ENCODE data around the gene SDK2.

Gene SDK2

DNA sequence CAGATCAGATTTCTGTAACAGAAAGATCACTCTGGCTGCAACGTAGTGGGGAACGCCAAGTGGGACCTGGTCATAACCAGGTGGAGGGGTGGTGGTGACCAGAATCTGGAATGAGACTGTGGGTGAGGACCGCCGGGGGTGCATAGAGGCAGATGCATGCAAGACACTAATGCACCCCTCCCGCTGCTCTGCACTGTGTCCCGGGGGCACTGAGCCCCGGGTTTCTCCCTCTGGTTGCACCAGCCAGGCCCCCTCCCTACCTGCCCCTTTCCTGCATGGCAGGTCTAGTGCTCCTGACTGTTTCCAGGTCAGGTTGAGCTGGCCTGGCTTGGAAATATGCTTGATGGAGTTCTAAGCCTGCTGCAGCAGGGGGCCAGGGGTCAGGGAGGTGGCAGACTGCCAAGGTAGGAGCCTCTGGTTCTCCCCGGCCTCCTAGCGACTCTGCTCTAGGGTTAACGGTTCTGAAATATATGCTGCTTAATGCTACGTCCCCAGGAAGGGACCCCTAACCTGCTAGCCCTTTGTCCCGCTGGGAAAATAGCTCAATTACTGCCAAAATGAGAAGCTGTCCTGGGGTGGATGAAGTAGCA is 94.3 kb downstream of the SDK2 start:
- CTCF ChIA-PET, result interaction anchor here (1.5 kb wide), 1 partner anchor 120 kb away, joined by 8 read pairs; no protein-coding TSS in a partner anchor
- Histone ChIP-seq H3K4me3 (ENCODE audit: low read depth, low read length) (no peak overlapping the region), H3K27ac (ENCODE audit: extremely low read depth, low read depth, low read length) (no peak overlapping the region), H3K36me3 (ENCODE audit: control insufficient read depth in 2 of 2, insufficient read depth in 1 of 2, low read length in 2 of 2) (no peaks in the 10 kb centered on the region), H3K9me3 (ENCODE audit: control insufficient read depth, insufficient read depth, low read depth, low read length) (no peaks in the 10 kb centered on the region), H3K4me1 (ENCODE audit: control insufficient read depth, insufficient read depth, low read length) (peaks cover 4% of the 10 kb centered on the region; the same call in 1 of the 2 replicates)
- POLR2A ChIA-PET, result interaction anchor here (0.5 kb wide), 1 partner anchor 626 kb away, joined by 3 read pairs; no protein-coding TSS in a partner anchor
- TF ChIP-seq ZNF514 (tag by site-specific recombination; IDR thresholded peaks at IDR 0.05), result no peak
- TF ChIP-seq ZNF544 (tag by site-specific recombination; IDR thresholded peaks at IDR 0.05), result no peak
- 0 out of 2 replicates have a peak, but pooled peaks have one; percentile 14 for TF ChIP-seq GLIS2 (tag by site-specific recombination; IDR thresholded peaks at IDR 0.05)
- no peak for TF ChIP-seq ZNF501 (tag by site-specific recombination; IDR thresholded peaks at IDR 0.05)
- TF ChIP-seq, protein P1, sequence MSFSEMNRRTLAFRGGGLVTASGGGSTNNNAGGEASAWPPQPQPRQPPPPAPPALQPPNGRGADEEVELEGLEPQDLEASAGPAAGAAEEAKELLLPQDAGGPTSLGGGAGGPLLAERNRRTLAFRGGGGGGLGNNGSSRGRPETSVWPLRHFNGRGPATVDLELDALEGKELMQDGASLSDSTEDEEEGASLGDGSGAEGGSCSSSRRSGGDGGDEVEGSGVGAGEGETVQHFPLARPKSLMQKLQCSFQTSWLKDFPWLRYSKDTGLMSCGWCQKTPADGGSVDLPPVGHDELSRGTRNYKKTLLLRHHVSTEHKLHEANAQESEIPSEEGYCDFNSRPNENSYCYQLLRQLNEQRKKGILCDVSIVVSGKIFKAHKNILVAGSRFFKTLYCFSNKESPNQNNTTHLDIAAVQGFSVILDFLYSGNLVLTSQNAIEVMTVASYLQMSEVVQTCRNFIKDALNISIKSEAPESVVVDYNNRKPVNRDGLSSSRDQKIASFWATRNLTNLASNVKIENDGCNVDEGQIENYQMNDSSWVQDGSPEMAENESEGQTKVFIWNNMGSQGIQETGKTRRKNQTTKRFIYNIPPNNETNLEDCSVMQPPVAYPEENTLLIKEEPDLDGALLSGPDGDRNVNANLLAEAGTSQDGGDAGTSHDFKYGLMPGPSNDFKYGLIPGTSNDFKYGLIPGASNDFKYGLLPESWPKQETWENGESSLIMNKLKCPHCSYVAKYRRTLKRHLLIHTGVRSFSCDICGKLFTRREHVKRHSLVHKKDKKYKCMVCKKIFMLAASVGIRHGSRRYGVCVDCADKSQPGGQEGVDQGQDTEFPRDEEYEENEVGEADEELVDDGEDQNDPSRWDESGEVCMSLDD (tag by site-specific recombination; IDR thresholded peaks at IDR 0.05), result no peak
- TF ChIP-seq ZIC2 (tag by site-specific recombination; IDR thresholded peaks at IDR 0.05), result peak; percentile 89
- TF ChIP-seq ZBTB48 (tag by site-specific recombination; IDR thresholded peaks at IDR 0.05), result 0 out of 2 replicates have a peak, but pooled peaks have one; percentile 21
- no peak for TF ChIP-seq ZNF24 (tag by site-specific recombination; IDR thresholded peaks at IDR 0.05)

- no peak overlapping the region for H3K27ac ChIP-seq (ENCODE audit: extremely low read depth, low read depth, low read length)
- TF ChIP-seq ZIC2 (tag by site-specific recombination; IDR thresholded peaks at IDR 0.05) (peak; percentile 68), ZNF596 (tag by site-specific recombination; IDR thresholded peaks at IDR 0.05) (no peak)
- H3K9me3 ChIP-seq (ENCODE audit: control insufficient read depth, insufficient read depth, low read depth, low read length), result no peaks in the 10 kb centered on the region
- H3K4me1 ChIP-seq (ENCODE audit: control insufficient read depth, insufficient read depth, low read length), result peaks cover 4% of the 10 kb centered on the region; the same call in 1 of the 2 replicates
- H3K36me3 ChIP-seq (ENCODE audit: control insufficient read depth in 2 of 2, insufficient read depth in 1 of 2, low read length in 2 of 2), result no peaks in the 10 kb centered on the region
- ChIA-PET CTCF (interaction anchor here (0.6 kb wide), 1 partner anchor 824 kb away, joined by 3 read pairs; no protein-coding TSS in a partner anchor), POLR2A (no interaction called here)
- H3K4me3 ChIP-seq (ENCODE audit: low read depth, low read length), result no peak overlapping the region
Measured at GRCh38 chr17:73548620-73549311, 95.5 kb downstream of the SDK2 start.

DNA sequence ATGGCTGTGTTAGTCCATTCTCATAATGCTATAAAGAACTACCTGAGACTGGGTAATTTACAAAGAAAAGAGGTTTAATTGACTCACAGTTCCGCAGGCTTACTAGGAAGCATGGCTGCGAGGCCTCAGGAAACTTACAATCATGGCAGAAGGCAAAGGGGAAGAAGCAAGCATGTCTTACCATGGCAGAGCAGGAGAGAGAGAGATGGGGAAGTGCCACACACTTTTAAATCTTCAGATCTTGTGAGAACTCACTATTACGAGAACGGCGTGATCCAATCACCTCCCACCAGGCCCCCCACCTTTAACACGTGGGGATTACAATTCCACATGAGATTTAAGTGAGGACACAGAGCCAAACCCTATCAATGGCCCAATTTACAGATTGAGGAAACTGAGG is 96.5 kb downstream of the SDK2 start:
- ChIA-PET CTCF (no interaction called here), POLR2A (no interaction called here)
- no peaks in the 10 kb centered on the region for H3K36me3 ChIP-seq (ENCODE audit: control insufficient read depth in 2 of 2, insufficient read depth in 1 of 2, low read length in 2 of 2)
- no peaks in the 10 kb centered on the region for H3K9me3 ChIP-seq (ENCODE audit: control insufficient read depth, insufficient read depth, low read depth, low read length)
- TF ChIP-seq ZFP37 (tag by site-specific recombination; IDR thresholded peaks at IDR 0.05), result no peak
- no peak for TF ChIP-seq ZNF792 (tag by site-specific recombination; IDR thresholded peaks at IDR 0.05)
- TF ChIP-seq, protein P2, sequence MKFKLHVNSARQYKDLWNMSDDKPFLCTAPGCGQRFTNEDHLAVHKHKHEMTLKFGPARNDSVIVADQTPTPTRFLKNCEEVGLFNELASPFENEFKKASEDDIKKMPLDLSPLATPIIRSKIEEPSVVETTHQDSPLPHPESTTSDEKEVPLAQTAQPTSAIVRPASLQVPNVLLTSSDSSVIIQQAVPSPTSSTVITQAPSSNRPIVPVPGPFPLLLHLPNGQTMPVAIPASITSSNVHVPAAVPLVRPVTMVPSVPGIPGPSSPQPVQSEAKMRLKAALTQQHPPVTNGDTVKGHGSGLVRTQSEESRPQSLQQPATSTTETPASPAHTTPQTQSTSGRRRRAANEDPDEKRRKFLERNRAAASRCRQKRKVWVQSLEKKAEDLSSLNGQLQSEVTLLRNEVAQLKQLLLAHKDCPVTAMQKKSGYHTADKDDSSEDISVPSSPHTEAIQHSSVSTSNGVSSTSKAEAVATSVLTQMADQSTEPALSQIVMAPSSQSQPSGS (tag by site-specific recombination; IDR thresholded peaks at IDR 0.05; ENCODE audit: low read depth), result no peak
- no peak for TF ChIP-seq ZNF660 (tag by site-specific recombination; IDR thresholded peaks at IDR 0.05)
- no peak for TF ChIP-seq ZBTB17 (tag by site-specific recombination; IDR thresholded peaks at IDR 0.05)
- TF ChIP-seq, protein P3, sequence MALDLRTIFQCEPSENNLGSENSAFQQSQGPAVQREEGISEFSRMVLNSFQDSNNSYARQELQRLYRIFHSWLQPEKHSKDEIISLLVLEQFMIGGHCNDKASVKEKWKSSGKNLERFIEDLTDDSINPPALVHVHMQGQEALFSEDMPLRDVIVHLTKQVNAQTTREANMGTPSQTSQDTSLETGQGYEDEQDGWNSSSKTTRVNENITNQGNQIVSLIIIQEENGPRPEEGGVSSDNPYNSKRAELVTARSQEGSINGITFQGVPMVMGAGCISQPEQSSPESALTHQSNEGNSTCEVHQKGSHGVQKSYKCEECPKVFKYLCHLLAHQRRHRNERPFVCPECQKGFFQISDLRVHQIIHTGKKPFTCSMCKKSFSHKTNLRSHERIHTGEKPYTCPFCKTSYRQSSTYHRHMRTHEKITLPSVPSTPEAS (tag by site-specific recombination; IDR thresholded peaks at IDR 0.05), result no peak
- TF ChIP-seq KLF7 (tag by site-specific recombination; IDR thresholded peaks at IDR 0.05; ENCODE audit: borderline replicate concordance), result no peak
- TF ChIP-seq PRDM6 (tag by site-specific recombination; IDR thresholded peaks at IDR 0.05), result no peak
- H3K27ac ChIP-seq (ENCODE audit: extremely low read depth, low read depth, low read length), result no peak overlapping the region
- no peak overlapping the region for H3K4me3 ChIP-seq (ENCODE audit: low read depth, low read length)
- peaks cover 4% of the 10 kb centered on the region; the same call in 1 of the 2 replicates for H3K4me1 ChIP-seq (ENCODE audit: control insufficient read depth, insufficient read depth, low read length)
